ENCODE measurements around the gene SPTSSB.

SPTSSB gene, protein sequence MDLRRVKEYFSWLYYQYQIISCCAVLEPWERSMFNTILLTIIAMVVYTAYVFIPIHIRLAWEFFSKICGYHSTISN

DNA sequence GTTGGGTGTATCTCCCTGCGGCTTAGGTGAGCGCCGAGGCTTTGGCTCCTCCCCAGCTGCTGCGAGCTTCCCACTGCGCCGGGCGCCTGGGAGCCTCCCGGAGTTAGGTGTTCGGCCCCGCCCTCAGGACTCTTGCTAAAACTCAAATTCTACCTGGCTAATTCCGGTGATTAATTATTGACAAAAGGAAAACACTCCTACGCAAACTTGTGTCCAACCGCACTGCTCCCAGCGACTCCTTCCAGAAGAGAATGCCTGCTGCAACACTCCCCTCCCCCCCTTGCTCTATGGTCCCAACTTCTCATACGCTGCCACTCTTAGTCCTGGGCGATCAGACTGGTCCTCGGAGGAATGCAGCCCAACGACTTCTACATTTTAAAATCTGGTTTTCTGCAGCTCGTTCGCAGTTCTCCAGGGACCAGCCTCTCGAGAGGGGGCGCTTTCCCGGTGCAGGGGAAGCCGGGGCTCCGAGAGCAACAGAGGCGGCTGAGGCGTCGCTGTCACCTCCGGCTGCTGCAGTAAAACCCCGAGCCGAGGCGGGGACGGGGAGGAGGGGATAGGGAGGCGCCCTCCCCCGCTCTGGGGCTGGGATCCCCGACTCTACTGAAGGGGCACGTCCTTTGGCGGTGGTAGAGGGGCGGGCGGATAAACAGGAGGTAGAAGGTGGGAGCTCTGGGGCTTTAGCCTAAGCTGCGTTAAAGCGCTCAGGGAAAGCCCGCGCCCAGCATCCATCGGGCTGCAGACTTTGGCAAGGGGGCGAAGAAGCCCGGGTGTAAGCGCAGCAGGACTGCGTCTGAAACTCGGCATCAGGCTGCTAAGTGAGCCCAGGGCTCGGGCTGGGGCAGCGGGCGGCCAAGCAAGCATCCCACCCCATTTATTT lies at the start of gene SPTSSB:
Gene SPTSSB (minus strand): TSS at position 77 of the 880 bp plus-strand sequence. CDS start 25,194 bp downstream, outside the sequence.
- DNase-seq (ENCODE audit: low spot score), result peak; percentile 63

DNA sequence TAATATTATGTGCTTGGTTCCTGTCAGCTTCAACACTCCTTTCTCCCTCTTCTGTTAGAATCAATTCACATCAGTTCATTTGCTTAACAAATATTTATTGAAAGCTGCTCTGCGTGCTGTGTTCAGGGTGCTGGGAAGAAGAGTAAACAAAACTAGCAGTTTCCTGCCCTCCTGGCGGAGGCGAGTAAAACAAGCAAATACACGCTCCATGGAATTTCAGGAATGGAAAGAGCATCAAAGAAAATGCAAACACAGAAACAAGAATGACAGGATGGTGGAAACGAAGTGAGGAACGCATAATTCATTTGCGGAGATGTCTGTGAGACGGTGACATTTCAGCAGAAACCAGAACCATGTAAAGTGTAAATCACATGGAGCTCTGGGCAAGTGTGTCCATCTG lies 49.4 kb upstream of the SPTSSB start:
- DNase-seq (ENCODE audit: low spot score), result peak; percentile 51

DNA sequence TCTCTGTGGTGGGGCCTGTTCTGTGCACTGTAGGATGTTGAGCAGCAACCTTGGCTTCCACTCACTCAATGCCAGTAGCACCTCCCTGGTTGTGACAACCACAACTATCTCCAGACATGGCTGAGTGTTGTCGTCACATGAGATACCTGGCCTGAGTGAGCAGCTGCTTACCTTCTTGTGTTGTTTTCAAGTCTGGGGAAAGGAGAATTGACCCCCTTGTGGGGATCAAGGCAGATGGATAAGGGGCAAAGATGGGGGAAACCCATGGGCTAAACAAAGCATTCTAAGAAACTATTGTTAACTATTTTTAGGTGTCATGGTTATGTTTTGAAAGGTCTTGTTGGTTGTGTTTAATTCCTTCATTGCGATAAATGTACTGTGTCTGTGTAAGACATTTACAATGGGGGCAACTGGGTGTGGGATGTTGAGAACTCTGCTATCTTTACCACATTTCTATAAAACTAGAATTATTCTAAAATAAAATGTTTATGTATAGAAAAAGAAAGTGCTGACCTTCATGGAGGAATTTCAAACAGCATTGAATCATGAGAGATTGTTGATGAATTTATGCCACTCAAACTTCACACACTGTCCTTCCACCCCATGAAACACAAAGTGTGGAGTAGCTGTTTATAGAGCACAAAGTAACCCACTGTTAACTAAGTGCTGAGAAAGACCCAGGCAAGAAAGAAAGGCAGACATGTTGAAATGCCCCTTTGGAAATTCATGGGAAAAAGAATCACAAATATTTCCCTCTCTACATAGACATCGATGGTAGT lies 48.4 kb upstream of the SPTSSB start:
- no peak for DNase-seq (ENCODE audit: low spot score)

DNA sequence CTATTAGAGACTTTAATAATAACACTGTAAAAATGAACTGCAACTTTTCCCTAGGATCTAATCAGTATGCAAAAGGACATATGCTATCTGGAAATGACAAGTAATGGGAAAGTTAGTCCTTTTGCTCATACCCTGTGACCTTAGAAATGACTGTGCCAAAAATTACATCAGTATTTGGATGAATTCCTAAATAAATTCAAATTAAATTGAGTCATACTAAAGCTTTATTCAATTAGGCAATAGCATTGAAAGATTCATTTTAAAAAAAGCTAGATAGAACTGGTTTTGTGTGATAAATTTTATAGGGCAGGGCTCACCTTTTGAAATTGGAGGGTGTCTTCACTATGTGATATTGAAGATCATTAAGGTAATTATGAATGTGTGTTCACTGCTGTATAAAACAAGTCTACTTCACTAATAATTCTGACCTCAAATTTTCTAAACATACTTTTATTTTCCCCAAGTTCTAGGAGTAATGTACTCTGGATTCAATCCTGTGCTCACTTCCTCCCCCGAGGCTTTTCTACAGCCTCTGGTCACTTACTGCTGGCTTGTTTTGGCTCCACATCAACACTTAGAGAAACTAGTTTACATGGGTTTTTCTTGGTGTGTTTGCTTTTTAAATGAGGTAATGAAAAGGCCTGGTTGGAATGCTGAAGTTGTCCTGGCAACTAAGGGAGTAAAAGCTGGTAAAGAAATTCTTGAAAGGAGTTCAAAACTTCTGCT lies 44.4 kb upstream of the SPTSSB start:
- peak; percentile 63 for DNase-seq (ENCODE audit: low spot score)

DNA sequence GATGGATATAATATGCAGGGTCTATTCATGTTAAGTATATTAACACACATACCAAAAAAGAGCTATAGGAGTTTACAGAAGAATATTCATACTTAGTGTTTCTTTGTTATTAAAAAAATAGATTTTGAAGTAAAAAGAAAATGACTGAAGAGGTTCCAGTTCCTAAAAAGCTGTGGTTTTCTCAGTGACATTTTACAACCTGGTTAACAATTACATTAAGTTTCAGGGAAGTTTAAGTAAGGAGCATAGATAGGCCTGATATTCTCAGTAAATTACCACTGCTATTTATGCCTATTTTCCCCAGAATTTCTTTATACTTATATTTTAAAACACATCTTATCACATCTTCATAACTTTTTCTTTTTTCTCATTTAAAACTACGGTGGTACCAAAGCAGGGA lies 43.6 kb upstream of the SPTSSB start:
- DNase-seq (ENCODE audit: low spot score), result no peak

DNA sequence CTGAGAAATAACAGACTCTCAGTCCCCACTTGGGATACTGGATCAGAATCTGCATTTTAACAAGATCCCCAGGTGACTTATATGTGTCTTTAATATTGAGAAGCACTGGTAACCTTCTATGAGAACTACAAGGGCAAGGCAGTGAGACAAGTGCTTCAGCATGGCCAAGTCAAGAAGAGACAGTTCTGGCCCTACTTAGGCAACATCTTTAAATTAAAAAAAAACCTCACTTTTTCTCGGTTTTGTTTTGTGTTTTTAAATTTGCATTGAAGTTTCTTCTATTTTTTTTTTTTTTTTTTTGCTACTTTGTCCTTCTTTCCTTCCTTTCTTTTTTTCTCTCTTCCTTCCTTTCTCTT lies 42.5 kb upstream of the SPTSSB start:
- DNase-seq (ENCODE audit: low spot score), result no peak

DNA sequence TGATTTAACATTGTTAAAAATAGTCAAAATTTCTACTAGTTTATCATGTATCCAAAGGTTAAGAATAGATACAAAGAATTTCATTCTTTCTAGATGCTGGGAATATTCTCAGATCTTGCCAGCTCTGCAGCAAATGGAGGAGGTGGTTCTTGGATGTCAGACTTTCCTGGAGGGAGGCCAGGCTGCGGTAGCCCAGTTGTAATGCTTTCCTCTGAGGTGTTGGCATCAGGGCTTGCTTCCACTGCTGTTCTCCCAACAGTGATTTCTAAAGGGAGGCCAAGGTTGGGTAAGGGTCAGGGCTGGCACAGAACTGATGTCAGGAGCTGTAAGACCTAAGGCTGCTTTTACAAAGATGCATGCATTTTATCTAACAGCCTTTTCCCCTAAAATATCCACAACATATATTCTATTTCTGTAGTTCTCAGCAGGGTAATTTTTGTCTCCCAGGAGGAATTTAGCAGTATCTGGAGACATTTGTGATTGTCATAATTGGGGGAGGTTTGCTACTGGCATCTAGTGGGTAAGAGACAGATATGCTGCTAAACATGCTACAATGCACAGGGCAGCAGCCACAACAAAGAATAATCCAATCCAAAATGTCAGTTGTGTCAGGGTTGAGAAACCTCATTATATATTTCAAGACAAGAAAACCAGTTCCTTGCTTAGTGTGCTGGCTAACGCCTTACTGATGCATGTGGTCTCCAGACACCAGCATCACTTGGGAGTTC lies 42.0 kb upstream of the SPTSSB start:
- no peak for DNase-seq (ENCODE audit: low spot score)

DNA sequence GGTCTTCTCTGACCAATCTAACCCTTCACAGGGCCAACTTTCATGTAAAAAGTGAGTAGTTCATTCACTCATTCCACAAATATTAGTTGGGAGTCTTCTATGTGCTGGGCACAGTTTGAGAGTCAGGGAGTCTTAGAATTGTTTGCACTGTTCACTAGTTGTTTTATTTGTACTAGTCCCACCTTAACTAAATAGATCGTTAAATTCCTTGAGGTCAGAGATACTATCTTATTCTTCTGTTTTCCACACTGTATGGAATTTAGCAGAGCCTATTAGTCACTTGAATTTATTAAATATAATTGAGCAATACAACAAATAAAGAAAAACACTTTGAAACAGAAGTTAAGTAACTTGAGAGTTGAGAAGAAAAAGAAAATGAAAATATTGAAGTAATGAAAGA lies 40.8 kb upstream of the SPTSSB start:
- DNase-seq (ENCODE audit: low spot score), result no peak

DNA sequence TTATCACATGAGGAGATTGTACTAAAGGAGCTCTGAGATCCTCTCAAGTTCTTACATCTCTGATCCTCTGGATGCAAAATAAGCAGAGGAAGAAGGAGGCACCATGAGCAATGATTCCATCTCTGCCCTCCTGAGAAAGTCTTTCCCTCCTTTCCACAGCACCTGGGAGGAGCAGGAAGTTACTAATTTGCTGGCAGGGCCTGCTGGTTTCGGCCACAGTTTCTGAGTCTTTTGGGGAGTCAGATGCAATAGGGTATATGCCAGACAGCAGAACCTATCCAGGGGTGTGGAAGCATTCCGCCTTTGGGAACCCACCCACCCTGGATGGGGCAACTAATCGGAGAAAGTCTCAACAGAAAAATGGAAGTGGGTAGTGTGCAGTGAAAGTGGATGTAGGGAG lies 38.5 kb upstream of the SPTSSB start:
- no peak for DNase-seq (ENCODE audit: low spot score)

DNA sequence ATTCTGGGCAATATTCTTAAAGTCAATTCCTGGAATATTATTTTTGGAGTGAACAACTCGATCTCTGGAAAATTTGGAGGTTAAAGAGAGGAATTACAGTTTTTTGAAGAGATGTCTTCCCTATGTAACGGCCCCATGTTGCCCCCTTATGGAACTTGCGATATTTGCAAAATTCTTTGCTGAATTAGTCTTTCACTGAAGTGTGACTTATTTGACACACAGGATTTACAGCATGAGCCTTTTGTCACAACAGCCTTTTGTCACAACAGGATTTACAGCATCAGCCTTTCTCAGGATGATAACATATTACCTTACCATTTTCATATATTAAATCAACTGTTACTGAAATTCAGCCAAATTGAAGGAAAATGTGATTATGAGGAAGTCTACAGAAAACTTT lies 37.8 kb upstream of the SPTSSB start:
- DNase-seq (ENCODE audit: low spot score), result peak; percentile 49

DNA sequence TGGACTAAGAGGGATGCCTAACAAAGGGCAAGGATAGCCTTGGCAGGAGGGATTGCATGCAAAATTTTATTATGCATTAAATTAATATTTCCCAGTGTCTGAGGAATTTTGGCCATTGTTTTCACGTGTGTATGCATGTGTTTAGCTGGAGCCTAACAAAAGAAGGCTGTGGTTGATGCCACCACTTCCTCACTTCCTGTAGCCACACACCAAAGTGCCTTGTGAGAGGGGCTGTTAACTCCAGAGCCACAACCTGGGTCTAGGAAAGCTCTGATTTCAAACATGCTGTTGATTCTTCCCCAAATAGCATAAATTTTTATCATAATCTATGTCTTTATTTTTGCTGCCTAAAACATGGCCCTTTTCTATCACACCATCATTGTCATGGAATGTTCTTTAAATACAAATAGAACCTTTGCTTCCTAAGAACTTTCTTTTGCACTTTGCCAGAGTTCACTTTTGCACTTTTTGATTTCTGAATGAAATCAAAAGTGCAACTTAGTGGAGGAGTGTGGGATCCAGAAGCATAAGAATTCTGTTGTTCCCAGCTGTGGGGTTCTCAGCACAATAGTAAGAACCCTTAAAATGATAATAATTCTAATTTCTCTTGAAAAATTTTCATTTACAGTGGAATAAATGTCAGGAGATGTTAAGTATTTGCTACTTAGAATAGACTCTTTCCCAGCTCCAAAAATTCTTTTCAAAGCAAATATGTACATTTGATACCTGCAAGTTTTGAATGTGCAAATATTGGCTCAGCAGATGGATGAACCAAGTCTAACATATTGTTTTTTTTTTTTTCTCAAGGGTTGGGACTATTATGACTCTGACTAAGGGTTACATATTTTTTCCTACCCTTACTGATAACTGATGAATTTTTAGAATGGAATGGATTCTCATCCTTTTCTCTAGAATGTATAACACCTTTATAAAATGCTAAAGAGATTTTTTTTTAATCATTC lies 35.6 kb upstream of the SPTSSB start:
- no peak for DNase-seq (ENCODE audit: low spot score)

DNA sequence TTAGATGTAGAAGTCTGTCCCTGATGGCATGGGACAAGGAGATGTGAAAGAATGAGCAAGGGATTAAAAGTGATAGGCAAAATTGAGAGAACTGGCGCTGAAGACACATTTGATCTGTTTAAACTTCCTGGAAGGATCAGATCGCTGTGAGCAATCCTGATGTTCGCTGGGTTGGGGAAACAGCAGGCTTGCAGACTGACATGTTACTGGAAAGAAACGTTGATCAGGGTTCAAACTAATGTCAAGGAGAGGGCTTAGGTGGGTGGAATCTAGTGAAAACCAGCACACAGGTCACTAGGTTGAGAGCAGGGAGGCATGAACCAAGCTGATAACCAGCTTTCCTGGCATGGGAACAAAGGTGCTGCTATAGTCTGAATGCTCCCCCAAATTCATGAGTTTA lies 34.5 kb upstream of the SPTSSB start:
- DNase-seq (ENCODE audit: low spot score), result no peak

DNA sequence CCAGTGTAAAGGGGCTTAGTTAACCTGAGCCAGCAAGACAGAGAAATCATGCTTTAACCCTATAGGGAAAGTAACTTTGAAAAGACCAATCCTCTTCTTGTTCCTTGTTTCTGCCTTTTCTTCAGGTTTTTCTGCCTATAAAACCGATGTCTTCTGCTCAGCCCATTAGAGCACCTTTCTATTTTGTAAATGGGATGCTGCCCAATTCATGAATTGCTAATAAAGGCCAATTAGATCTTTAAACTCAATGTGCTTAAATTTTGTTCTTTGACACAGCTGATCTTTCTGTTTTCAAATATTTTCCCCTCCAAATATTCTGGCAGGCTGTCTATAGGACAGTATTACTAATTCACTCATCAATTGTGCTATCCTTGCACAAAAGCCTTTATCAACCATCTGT lies 33.8 kb upstream of the SPTSSB start:
- no peak for DNase-seq (ENCODE audit: low spot score)

DNA sequence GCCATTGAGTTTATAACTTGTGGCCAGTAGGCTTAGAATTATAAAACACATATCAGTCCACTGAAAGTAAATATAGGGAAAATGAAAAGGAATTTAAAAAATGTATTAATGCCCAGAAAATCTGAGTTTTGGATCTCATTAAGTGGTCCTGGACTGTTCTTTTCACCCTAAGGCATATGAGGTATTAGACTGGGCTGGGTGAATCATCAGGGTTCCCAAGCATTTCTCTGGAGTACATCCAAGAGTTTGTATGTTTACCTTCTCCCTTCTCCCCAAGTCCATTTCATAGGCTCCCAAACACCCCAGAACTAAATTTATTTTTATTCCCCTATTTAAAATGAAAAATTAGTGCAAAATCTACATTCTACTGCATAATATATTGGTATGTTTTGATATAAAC lies 31.9 kb upstream of the SPTSSB start:
- no peak for DNase-seq (ENCODE audit: low spot score)

DNA sequence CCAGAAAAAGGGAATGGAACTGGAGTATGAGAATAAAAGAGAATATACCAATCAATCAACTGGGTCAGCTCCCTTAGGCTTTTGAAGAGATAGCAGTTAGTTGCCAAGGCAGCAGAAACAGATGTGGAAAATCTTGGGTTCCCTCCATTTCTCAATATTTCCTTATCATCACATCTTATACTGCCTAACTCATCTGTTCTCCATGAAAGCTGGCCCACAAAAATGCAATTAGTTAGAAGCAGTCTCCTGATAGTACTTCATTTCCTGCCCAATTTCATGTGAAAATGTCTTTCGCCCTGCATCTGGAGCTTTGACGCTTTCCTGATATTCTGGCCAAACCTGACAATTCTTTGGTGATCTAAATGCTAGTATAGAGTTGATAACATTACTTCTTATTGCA lies 30.1 kb upstream of the SPTSSB start:
- no peak for DNase-seq (ENCODE audit: low spot score)

DNA sequence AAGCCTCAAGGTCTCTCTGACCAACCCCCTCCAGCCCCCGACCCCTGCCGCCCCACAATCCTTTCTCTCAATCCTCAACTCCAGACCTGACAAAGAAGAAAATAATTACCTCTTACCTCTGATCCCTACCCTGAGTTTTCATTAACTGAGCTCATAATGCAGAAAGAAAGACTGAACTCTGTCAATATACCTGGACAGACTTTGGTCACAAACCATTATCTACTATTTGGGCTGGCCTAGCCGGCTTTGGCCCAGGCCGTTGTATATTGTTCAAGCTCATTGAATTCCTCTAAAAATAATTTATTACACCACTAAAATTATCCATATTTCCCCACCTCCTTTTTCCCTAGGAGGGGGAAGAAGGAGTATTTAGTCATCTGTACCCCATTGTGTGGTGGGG lies 29.3 kb upstream of the SPTSSB start:
- no peak for DNase-seq (ENCODE audit: low spot score)

DNA sequence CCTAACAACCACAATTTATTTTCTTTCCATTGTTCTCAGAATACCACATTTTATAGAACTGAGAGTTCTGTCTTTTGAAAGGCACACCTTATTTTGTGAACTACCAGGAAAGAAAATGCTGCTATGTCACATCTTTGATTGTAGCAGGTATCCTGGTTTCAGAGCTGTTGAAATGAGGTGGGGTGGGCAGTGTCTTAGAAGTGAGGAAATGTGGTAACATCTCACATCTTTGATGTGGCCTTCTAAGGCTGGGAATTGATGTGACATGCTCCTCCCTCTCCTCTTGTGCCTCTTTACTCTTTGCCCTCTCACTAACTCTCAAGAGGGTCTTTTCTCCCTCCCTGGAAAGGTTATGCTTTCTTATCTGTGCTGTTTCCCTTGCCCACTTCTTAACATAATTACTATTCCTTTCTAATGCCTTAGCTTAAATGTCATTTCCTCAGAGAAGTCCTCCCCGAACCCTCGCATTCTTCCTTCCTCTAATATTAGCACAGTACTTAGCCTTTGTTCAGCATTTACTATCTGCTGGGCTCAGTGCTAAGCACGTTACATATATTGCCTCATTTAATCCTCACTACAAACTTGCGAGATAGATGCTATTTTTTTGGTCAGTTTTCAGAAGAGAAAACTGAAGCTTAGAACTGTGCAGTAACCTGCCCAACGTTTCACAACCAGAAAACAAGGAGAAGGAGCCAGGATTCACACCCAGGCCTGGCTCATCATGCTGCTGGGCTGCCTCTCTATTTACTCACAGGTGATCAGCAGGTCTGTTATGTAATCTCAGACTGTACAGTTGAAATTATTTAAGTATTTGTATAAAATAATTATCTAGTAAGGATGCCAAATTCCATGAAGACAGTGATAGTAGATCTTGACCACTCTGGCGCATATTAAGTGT lies 24.0 kb upstream of the SPTSSB start:
- DNase-seq (ENCODE audit: low spot score), result no peak

DNA sequence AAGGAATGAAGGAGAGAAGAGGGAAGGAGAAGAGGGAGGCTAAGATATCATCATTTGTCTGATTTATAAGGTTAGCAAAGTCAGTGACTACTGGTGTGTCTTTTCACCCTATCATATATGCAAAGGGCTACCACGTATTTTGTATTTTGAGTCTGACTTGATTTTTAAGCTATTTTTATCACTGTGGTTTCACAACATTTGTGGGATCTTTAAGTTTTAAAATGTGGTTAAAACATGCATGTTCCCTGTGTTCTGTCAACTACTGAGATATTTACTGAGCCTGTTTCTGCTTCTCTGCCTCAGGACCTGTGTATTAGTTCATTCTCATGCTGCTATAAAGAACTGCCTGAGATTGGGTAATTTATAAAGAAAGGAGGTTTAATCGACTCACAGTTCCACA lies 22.5 kb upstream of the SPTSSB start:
- no peak for DNase-seq (ENCODE audit: low spot score)

DNA sequence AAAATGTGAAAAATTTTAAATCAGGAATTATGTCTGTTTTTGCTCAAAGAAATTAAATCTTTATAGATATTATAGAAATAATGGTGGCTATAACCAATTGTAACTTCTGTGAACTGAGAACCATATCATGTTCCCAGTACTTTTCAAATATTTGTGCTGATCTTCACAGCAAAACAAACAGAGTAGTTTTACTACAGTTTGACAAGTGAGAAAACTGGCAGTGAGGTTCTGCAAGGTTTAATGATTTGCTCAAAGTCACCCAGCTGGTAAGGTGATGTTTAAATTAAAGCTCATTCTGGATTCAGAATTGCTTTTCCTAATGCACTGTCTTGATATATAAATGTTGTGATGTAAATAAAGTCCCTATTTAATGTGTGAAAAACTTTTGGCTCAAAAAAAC lies 22.0 kb upstream of the SPTSSB start:
- DNase-seq (ENCODE audit: low spot score), result no peak

DNA sequence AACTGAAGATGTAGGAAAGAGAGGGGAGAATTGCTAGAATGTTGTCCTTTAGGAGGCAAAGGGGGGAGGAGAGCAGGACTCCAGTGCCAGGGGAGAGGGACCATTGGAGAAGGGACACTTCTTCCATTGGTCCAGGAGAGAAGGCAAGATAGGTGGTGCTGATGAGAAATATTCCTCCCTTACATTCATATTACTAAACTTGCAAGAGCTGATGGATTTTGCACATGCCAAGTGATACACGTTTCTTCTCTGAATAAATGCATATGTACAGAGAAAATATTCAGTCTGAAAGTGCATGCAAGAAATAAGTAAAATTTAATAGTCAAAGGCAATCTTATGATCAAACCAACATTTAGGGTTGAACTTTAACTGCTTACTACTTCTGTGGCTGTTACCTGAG lies 21.5 kb upstream of the SPTSSB start:
- no peak for DNase-seq (ENCODE audit: low spot score)

Data from kidney tubule cell (primary cell).